HL-60/S4 treated with retinoic acid at 250 ng/mL for 4 days and 3 days (cell line): Measurements from ENCODE around the gene DCAF17.

Experiments used
- in situ Hi-C: fragments of 300-500 bp; cut with MboI; formaldehyde crosslinking; loops from 2 replicates; pipeline ENCODE4 v1.7.0; 2022; ENCODE audit warnings: low sequenced_read_pairs

The DCAF17 gene, protein sequence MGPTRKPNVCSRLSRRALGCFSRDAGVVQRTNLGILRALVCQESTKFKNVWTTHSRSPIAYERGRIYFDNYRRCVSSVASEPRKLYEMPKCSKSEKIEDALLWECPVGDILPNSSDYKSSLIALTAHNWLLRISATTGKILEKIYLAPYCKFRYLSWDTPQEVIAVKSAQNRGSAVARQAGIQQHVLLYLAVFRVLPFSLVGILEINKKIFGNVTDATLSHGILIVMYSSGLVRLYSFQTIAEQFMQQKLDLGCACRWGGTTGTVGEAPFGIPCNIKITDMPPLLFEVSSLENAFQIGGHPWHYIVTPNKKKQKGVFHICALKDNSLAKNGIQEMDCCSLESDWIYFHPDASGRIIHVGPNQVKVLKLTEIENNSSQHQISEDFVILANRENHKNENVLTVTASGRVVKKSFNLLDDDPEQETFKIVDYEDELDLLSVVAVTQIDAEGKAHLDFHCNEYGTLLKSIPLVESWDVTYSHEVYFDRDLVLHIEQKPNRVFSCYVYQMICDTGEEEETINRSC

GRCh38 chr2:171434013-171434989, at the start of gene DCAF17:
Gene DCAF17 (plus strand): TSS chr2:171434226. CDS start chr2:171434578, 352 bp downstream.
- in situ Hi-C loops = no loop called here

DNA sequence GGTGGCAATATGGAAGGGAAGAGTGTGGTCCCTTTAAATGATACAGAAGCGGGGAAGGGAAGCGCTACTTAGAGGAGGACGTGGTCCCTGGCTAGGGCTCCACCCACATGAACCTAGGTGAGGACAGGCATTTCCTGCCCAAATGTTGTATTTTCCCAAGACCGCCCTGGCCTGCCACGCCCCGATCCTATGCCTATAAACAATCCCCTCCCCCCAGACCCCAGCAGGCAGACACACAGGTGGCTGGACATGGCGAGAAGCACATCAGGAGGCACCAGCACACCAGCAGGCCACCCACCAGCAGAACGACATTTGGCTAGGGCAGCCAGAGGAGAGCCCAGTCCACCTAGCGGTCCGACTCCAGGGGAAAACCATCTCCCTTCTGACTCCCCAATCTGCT, 47.4 kb upstream of the DCAF17 start:
- in situ Hi-C loops = no loop called here

- in situ Hi-C loops = no loop called here
These were observed 47.0 kb upstream of the DCAF17 start for GRCh38 chr2:171387052-171387451.

- in situ Hi-C loops = no loop called here
These were observed 44.7 kb upstream of the DCAF17 start for GRCh38 chr2:171389325-171389724.

DNA sequence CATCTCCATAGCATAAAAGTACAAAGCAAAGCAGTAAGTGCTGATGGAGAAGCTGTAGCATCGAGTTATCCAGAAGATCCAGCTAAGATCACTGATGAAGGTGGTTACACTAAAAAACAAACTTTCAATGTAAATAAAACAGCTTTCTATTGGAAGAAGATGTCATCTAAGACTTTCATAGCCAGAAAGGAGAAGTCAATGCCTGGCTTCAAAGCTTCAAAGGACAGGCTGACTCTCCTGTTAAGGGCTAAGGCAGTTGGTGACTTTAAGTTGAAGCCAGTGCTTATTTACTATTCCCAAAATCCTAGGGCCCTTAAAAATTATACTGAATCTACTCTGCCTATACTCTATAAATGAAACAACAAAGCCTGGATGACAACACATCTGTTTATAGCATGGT, 44.2 kb upstream of the DCAF17 start:
- in situ Hi-C loops = no loop called here

- in situ Hi-C loops = no loop called here
These were observed 43.0 kb upstream of the DCAF17 start for GRCh38 chr2:171390941-171391516.

- in situ Hi-C loops = no loop called here
These were observed 42.5 kb upstream of the DCAF17 start for GRCh38 chr2:171391532-171391931.

- in situ Hi-C loops = no loop called here
These were observed 40.5 kb upstream of the DCAF17 start for GRCh38 chr2:171393487-171393886.

- in situ Hi-C loops = no loop called here
These were observed 39.8 kb upstream of the DCAF17 start for GRCh38 chr2:171394164-171394740.

- in situ Hi-C loops = no loop called here
These were observed 34.7 kb upstream of the DCAF17 start for GRCh38 chr2:171399292-171399691.

DNA sequence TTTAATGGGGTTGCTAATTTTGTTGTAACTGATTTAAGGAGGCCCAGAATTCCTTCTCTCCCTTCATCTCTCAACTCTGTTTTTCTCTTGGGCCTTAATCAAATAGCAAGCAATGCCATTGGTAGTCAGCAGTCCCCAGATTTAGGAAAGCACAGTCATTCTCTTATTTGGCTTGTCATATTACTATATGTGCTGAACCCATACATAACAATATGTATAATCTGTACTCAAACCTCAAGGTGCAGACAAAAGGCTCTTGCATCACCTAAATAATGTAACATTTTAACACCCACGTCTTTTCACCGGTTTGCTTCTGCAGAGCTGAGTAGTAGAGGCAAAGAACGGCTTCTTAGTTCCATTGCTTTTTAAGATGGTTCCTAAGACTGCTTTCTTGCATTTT, 33.6 kb upstream of the DCAF17 start:
- in situ Hi-C loops = loop anchor here (25.0 kb wide), 1 partner anchor 438 kb away; no protein-coding TSS in a partner anchor

- in situ Hi-C loops = loop anchor here (25.0 kb wide), 1 partner anchor 440 kb away; no protein-coding TSS in a partner anchor
These were observed 32.1 kb upstream of the DCAF17 start for GRCh38 chr2:171401947-171402346.

- in situ Hi-C loops = loop anchor here (25.0 kb wide), 1 partner anchor 441 kb away; no protein-coding TSS in a partner anchor
These were observed 31.0 kb upstream of the DCAF17 start for GRCh38 chr2:171402906-171403580.

GRCh38 chr2:171404261-171404660, 29.8 kb upstream of the DCAF17 start:
- in situ Hi-C loops = loop anchor here (25.0 kb wide), 1 partner anchor 442 kb away; no protein-coding TSS in a partner anchor

DNA sequence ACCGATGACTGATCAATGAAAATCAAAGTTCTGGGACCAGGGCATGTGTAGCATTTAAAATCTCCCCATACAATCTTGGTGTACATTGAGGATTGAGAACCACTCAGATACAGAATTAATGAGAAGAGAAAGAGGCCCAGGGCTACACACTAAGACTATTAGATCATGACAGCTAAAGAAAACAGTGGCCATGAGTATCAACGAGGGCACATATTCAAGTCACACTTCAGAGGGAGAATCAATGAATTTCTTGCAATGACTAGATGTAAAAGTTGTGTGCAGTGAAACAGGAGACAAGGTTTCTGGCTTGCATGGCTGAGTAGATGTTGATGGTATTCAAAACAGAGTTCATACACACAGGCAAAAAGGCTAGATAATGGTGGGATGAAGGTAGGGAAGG, 29.3 kb upstream of the DCAF17 start:
- in situ Hi-C loops = loop anchor here (25.0 kb wide), 1 partner anchor 442 kb away; no protein-coding TSS in a partner anchor

- in situ Hi-C loops = loop anchor here (25.0 kb wide), 1 partner anchor 443 kb away; no protein-coding TSS in a partner anchor
These were observed 28.5 kb upstream of the DCAF17 start for GRCh38 chr2:171405546-171405945.

GRCh38 chr2:171406044-171406443, 28.0 kb upstream of the DCAF17 start:
- in situ Hi-C loops = loop anchor here (25.0 kb wide), 1 partner anchor 444 kb away; no protein-coding TSS in a partner anchor

- in situ Hi-C loops = loop anchor here (25.0 kb wide), 1 partner anchor 445 kb away; no protein-coding TSS in a partner anchor
These were observed 26.9 kb upstream of the DCAF17 start for GRCh38 chr2:171407030-171407675.

DNA sequence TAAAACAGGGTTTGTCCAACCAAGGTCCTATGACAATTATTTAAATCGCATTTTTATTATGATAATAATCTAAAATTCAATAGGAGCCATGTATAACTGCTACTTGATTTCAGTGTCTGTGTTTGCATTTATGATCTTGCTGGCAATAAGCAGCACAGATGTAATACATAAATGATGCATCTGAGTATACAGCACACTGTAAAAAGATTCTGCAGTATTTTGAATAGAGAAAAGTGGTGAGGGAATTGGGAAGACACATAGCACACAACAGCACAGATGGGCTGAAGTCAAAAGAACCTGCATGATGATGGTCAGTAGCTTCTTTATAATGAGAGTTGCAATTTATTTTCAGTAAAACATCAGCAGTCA, 26.4 kb upstream of the DCAF17 start:
- in situ Hi-C loops = loop anchor here (25.0 kb wide), 1 partner anchor 445 kb away; no protein-coding TSS in a partner anchor
